Activated CD4-positive, alpha-beta memory T cell treated with anti-CD3 and anti-CD28 coated beads for 36 hours (primary cell): ENCODE data around the gene PIF1. TPM values are rescaled to one million over a fixed set of nuclear protein-coding genes. Genes with fewer than 3 reads are reported as not detected.

Experiments
- CTCF ChIA-PET: fragments of 350-600 bp; sonication (Branson Sonifier 250); formaldehyde crosslinking; loops from one replicate; lab custom pipeline; 2021; ENCODE audit warnings: antibody characterized with exemption, inconsistent platforms; lab: Charles Lee
- POLR2A ChIA-PET: fragments of 350-600 bp; sonication (Branson Sonifier 250); formaldehyde crosslinking; loops from one replicate; lab custom pipeline; 2021; ENCODE audit warnings: antibody characterized with exemption; lab: Charles Lee
- DNase-seq: peaks from one replicate; pipeline ENCODE4 v3.0.0-alpha.2; 2020
- H3K27ac Mint-ChIP-seq: one replicate; pipeline ENCODE4 v1.8.0; 2021; ENCODE audit warnings: mixed read lengths
- H3K27me3 Mint-ChIP-seq: one replicate; pipeline ENCODE4 v1.8.0; 2021; ENCODE audit warnings: mixed read lengths
- H3K36me3 Mint-ChIP-seq: one replicate; pipeline ENCODE4 v1.8.0; 2021; ENCODE audit warnings: mixed read lengths
- H3K4me1 Mint-ChIP-seq: one replicate; pipeline ENCODE4 v1.8.0; 2021; ENCODE audit warnings: low read depth, mixed read lengths
- H3K4me3 Mint-ChIP-seq: one replicate; pipeline ENCODE4 v1.8.0; 2021; ENCODE audit warnings: mild to moderate bottlenecking, mixed read lengths
- H3K9me3 Mint-ChIP-seq: one replicate; pipeline ENCODE4 v1.8.0; 2021; ENCODE audit warnings: mixed read lengths
- intact Hi-C: fragments of 100-400 bp; cut with micrococcal nuclease; formaldehyde crosslinking; loops from one replicate; pipeline ENCODE4 v1.15.1; 2023
- total RNA-seq, 2 experiments: library from RNA; stranded (reverse); gene quantifications; one replicate each; pipeline ENCODE4 v1.2.3, GENCODE V29; 2021

PIF1 gene
- total RNA-seq, 2 experiments from 2014 or later: 23.6 to 30.2 TPM

DNA sequence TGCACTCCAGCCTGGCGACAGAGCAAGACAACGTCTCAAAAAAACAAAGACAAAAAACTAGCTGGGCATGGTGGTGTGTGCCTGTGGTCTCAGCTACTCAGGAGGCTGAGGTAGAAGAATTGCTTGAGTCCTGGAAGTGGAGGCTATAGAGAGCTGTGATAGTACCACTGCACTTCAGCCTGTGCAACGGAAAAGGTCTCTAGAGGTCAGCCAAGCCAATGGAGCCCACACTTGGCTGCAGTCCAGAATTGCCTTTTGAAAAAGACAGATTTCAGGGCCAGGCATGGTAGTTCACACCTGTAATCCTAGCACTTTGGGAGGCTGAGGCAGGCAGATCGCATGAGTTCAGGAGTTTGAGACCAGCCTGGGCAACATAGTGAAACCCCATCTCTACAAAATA is 41.7 kb downstream of the PIF1 start:
- H3K27ac Mint-ChIP-seq: no peak overlapping the region
- H3K9me3 Mint-ChIP-seq: no peaks in the 10 kb centered on the region
- DNase-seq: no peak
- CTCF ChIA-PET: interaction anchor here (0.8 to 2.6 kb wide), 5 partner anchors 26 to 97 kb away, joined by 3 to 12 read pairs (median 6); no protein-coding TSS in a partner anchor
- POLR2A ChIA-PET: no interaction called here
- peaks cover 6% of the 10 kb centered on the region for H3K4me1 Mint-ChIP-seq
- intact Hi-C loops: no loop called here
- H3K36me3 Mint-ChIP-seq: no peaks in the 10 kb centered on the region
- no peak overlapping the region for H3K4me3 Mint-ChIP-seq
- H3K27me3 Mint-ChIP-seq: peaks cover 1% of the 10 kb centered on the region

GRCh38 chr15:64782751-64783150 is 42.7 kb downstream of the PIF1 start:
- intact Hi-C loops: no loop called here
- ChIA-PET CTCF (interaction anchor here (2.0 to 2.6 kb wide), 2 partner anchors 27 to 53 kb away, joined by 7 to 12 read pairs; no protein-coding TSS in a partner anchor), POLR2A (no interaction called here)

GRCh38 chr15:64781299-64781698 is 44.1 kb downstream of the PIF1 start:
- intact Hi-C loops: no loop called here

More at GRCh38 chr15:64782751-64783150, 42.7 kb downstream of the PIF1 start:
- Mint-ChIP-seq H3K27me3 (peaks cover 1% of the 10 kb centered on the region), H3K4me1 (peaks cover 6% of the 10 kb centered on the region), H3K4me3 (no peak overlapping the region), H3K36me3 (no peaks in the 10 kb centered on the region), H3K27ac (no peak overlapping the region), H3K9me3 (no peaks in the 10 kb centered on the region)
- no peak for DNase-seq

DNA sequence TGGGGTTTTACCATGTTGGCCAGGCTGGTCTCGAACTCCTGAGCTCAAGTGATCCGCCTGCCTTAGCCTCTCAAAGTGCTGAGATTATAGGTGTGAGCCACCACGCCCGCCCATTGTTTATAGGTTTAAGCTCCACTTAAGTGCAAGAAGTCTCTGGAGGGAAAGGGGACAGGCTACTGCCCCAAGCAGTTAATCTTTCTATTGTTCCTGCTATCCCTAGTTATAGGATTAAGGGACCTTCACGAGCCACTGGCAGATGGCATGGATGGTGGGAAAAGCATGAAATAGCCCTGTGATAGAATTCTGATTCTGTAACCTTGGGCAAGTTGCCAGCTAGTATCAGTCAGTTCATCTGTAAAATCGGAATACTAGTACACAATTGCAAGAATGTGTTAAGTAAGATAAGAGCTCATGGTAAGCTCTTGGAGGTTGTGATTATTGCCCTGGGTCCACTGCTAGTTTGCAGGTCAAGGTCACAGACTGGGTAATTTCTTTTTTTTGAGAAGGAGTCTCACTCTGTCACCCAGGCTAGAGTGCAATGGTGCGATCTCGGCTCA is 44.8 kb downstream of the PIF1 start:
- DNase-seq: no peak
- no peaks in the 10 kb centered on the region for H3K36me3 Mint-ChIP-seq
- CTCF ChIA-PET: interaction anchor here (1.0 to 1.5 kb wide), 2 partner anchors 29 to 47 kb away, joined by 3 read pairs; no protein-coding TSS in a partner anchor
- POLR2A ChIA-PET: no interaction called here
- intact Hi-C loops: no loop called here
- peaks cover 6% of the 10 kb centered on the region for H3K4me1 Mint-ChIP-seq
- H3K27me3 Mint-ChIP-seq: peaks cover 15% of the 10 kb centered on the region
- H3K9me3 Mint-ChIP-seq: no peaks in the 10 kb centered on the region
- no peak overlapping the region for H3K27ac Mint-ChIP-seq
- H3K4me3 Mint-ChIP-seq: no peak overlapping the region

More at GRCh38 chr15:64781299-64781698, 44.1 kb downstream of the PIF1 start:
- no peak for DNase-seq
- CTCF ChIA-PET: interaction anchor here (1.0 to 1.5 kb wide), 2 partner anchors 28 to 48 kb away, joined by 3 read pairs; no protein-coding TSS in a partner anchor
- Mint-ChIP-seq H3K4me3 (no peak overlapping the region), H3K36me3 (no peaks in the 10 kb centered on the region), H3K27me3 (peaks cover 10% of the 10 kb centered on the region), H3K9me3 (no peaks in the 10 kb centered on the region), H3K27ac (no peak overlapping the region), H3K4me1 (peaks cover 6% of the 10 kb centered on the region)
- POLR2A ChIA-PET: interaction anchor here (0.7 kb wide), 1 partner anchor 224 kb away, joined by 3 read pairs; no protein-coding TSS in a partner anchor

GRCh38 chr15:64779630-64780029 is 45.8 kb downstream of the PIF1 start:
- Mint-ChIP-seq H3K36me3 (no peaks in the 10 kb centered on the region), H3K27me3 (peaks cover 15% of the 10 kb centered on the region), H3K27ac (no peak overlapping the region), H3K4me1 (peaks cover 6% of the 10 kb centered on the region), H3K4me3 (no peak overlapping the region), H3K9me3 (no peaks in the 10 kb centered on the region)
- intact Hi-C loops: no loop called here
- ChIA-PET POLR2A (no interaction called here), CTCF (interaction anchor here (1.5 kb wide), 1 partner anchor 30 kb away, joined by 3 read pairs; no protein-coding TSS in a partner anchor)
- DNase-seq: no peak

DNA sequence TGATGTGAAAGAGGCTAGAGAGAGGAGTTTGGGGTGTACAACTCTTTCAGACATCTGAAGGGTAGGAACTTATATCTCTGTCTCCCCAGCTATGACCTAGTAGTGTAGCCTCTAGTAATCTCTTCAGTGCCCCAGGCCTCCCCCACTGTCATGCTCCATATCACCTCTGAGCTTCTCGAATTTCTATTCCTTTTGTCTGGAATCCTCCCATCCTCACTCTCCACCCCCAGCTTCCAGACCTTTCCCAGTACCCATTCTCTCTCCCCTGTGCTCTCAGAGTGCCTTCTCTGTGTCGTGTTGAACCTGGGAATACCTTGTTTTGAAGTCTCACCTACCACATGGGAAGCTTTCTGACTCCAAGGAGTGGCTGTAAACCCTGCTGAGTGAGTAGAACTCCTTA is 46.4 kb downstream of the PIF1 start:
- Mint-ChIP-seq H3K4me1 (peaks cover 6% of the 10 kb centered on the region), H3K27ac (no peak overlapping the region), H3K9me3 (no peaks in the 10 kb centered on the region), H3K36me3 (no peaks in the 10 kb centered on the region), H3K27me3 (peaks cover 19% of the 10 kb centered on the region), H3K4me3 (no peak overlapping the region)
- CTCF ChIA-PET: interaction anchor here (1.2 kb wide), 1 partner anchor 31 kb away, joined by 3 read pairs; no protein-coding TSS in a partner anchor
- POLR2A ChIA-PET: no interaction called here
- intact Hi-C loops: no loop called here
- DNase-seq: no peak

DNA sequence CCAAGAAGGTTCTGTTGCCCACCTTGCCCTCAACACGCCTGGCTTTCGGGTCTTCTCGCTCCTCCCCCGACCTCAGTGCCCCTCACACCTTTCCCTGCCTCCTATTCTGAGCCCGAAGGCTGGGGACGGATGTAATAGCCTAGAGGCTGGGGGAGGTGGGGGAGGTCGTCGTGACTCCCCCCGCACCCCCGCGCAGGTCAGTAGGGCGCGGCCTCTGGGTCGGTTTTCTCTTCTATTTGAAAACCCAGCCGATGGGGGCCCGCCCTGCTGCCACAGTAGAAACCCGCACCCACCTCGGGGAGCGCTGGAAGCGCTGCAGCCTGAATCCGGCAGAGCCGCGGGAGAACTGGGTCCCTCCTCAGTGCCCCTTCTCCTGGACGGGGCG is 49.1 kb downstream of the PIF1 start:
- no peak for DNase-seq
- ChIA-PET CTCF (no interaction called here), POLR2A (no interaction called here)
- Mint-ChIP-seq H3K27me3 (peaks cover 34% of the 10 kb centered on the region), H3K9me3 (no peaks in the 10 kb centered on the region), H3K4me3 (no peak overlapping the region), H3K4me1 (no peaks in the 10 kb centered on the region), H3K36me3 (no peaks in the 10 kb centered on the region), H3K27ac (no peak overlapping the region)
- intact Hi-C loops: no loop called here

- peaks cover 33% of the 10 kb centered on the region for H3K27me3 Mint-ChIP-seq
- H3K4me3 Mint-ChIP-seq: peak within 1 kb of the TSS; percentile 57
- intact Hi-C loops: no loop called here
- no peaks in the 10 kb centered on the region for H3K9me3 Mint-ChIP-seq
- ChIA-PET POLR2A (no interaction called here), CTCF (no interaction called here)
- no peaks in the 10 kb centered on the region for H3K36me3 Mint-ChIP-seq
- H3K4me1 Mint-ChIP-seq: no peaks in the 10 kb centered on the region
- no peak within 1 kb of the TSS for H3K27ac Mint-ChIP-seq
- peak; percentile 12 for DNase-seq
These were observed 49.7 kb downstream of the PIF1 start, which contains the start of gene RBPMS2 for GRCh38 chr15:64775551-64776401. TSS of gene RBPMS2 (minus strand) at chr15:64775589. CDS start at chr15:64775319, 270 bp downstream.

DNA sequence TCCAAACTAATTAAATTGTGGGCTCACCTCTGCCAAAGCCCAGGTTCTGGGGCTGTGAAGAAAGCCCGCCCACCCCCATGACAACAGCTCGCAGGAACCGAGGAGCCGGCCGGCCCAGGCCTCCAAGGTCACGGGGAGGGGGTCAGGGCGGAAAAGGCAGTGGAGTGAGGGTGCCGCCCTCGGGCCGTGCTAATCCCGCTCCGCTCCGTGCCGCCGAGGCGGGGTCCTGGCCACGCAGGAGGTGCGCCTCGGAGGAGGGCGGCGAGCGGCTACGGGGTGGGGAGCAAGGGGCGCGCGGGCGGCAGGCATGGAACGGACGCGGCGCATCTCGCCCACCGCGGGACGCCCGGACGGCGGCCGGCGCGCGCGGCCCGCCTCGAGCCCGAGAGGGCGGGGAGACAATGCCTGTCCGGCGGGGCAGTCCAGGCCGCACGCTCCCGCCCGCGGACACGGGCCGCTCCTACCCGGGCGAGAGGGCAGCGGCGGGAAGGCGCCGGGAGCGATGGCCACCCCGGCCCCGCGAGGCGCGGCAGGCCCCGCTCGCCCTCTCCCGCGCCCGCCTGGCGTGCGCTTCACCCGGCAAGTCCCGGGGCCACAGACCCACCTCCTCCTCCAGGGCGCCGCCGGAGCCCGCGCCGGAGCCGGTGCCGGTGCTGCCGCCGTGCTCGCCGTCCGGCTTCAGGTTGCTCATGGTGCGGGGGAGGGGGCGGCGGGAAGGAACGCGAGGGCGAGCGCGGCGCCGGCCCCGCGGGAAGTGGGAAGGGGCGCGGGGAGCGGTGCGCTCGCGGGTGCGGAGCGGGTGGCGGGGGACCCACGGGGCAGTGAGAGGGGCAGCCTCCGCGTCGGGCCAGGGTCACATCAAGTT is 50.6 kb downstream of the PIF1 start:
- Mint-ChIP-seq H3K4me1 (no peaks in the 10 kb centered on the region), H3K27me3 (peaks cover 33% of the 10 kb centered on the region), H3K27ac (no peak overlapping the region), H3K36me3 (no peaks in the 10 kb centered on the region), H3K4me3 (peak overlapping the region; percentile 50), H3K9me3 (no peaks in the 10 kb centered on the region)
- ChIA-PET CTCF (no interaction called here), POLR2A (no interaction called here)
- peak; percentile 28 for DNase-seq
- intact Hi-C loops: no loop called here

- Mint-ChIP-seq H3K4me3 (peak overlapping the region; percentile 50), H3K9me3 (no peaks in the 10 kb centered on the region), H3K36me3 (no peaks in the 10 kb centered on the region), H3K4me1 (no peaks in the 10 kb centered on the region), H3K27me3 (peaks cover 33% of the 10 kb centered on the region), H3K27ac (no peak overlapping the region)
- DNase-seq: no peak
- intact Hi-C loops: no loop called here
- CTCF ChIA-PET: no interaction called here
- POLR2A ChIA-PET: no interaction called here
These were observed 51.3 kb downstream of the PIF1 start for GRCh38 chr15:64774037-64774628.

DNA sequence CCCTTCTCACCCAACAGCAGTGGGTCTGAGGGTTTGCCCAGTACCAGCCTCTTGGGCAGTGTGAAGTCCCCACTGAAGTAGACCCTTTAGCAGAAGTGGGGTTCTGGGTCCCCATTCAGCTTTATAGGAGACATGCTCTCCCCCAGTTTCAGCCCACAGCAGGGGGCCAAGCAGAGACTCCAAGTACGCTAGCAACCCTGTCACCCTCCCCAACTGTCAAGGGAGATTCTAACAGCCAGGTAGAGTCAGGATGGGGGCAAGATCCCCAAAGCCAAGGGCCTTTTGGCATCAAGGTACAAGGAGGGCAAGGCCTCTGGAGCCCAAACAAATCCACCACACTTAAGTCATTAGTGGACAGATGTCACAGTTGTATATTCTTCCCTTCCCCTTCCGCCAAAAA is 51.8 kb downstream of the PIF1 start:
- Mint-ChIP-seq H3K27me3 (peaks cover 33% of the 10 kb centered on the region), H3K4me3 (no peak overlapping the region), H3K9me3 (no peaks in the 10 kb centered on the region), H3K4me1 (no peaks in the 10 kb centered on the region), H3K36me3 (no peaks in the 10 kb centered on the region), H3K27ac (no peak overlapping the region)
- DNase-seq: no peak
- CTCF ChIA-PET: no interaction called here
- POLR2A ChIA-PET: no interaction called here
- intact Hi-C loops: no loop called here
